Nephron progenitor cell (in vitro differentiated cells): ENCODE data around the gene LRRC30.

Source experiments
- DNase-seq: peaks from one replicate; pipeline ENCODE4 v3.0.0; 2021
- H3K27ac Mint-ChIP-seq: 2 replicates; pipeline ENCODE4 v1.8.0; 2021; ENCODE audit warnings: mild to moderate bottlenecking, moderate library complexity, mixed read lengths
- H3K27me3 Mint-ChIP-seq: 2 replicates; pipeline ENCODE4 v1.8.0; 2021; ENCODE audit warnings: mild to moderate bottlenecking, low read depth, mixed read lengths; ENCODE audit not compliant: poor library complexity
- H3K36me3 Mint-ChIP-seq: 2 replicates; pipeline ENCODE4 v1.8.0; 2021; ENCODE audit warnings: low read depth, mixed read lengths
- H3K4me1 Mint-ChIP-seq: 2 replicates; pipeline ENCODE4 v1.8.0; 2021; ENCODE audit warnings: mixed read lengths
- H3K4me3 Mint-ChIP-seq: 2 replicates; pipeline ENCODE4 v1.8.0; 2021; ENCODE audit warnings: mild to moderate bottlenecking, moderate library complexity, mixed read lengths
- H3K9me3 Mint-ChIP-seq: 2 replicates; pipeline ENCODE4 v1.8.0; 2021; ENCODE audit warnings: mild to moderate bottlenecking, moderate library complexity, mixed read lengths
- CTCF ChIP-seq: fragments of 200-600 bp; sonication (generic); IDR thresholded peaks from 2 replicates; pipeline ENCODE4 v1.5.0; 2021; ENCODE audit warnings: antibody characterized with exemption

LRRC30 gene

GRCh38 chr18:7206217-7206616 lies 24.7 kb upstream of the LRRC30 start:
- TF ChIP-seq CTCF = no peak
- no peak overlapping the region for H3K4me3 Mint-ChIP-seq
- H3K4me1 Mint-ChIP-seq = peaks cover 54% of the 10 kb centered on the region
- no peak for DNase-seq
- no peak overlapping the region for H3K27ac Mint-ChIP-seq
- H3K9me3 Mint-ChIP-seq = no peaks in the 10 kb centered on the region
- peaks cover 18% of the 10 kb centered on the region for H3K27me3 Mint-ChIP-seq
- H3K36me3 Mint-ChIP-seq = no peaks in the 10 kb centered on the region

- Mint-ChIP-seq H3K9me3 (no peaks in the 10 kb centered on the region), H3K27ac (peak overlapping the region; percentile 62), H3K27me3 (peaks cover 18% of the 10 kb centered on the region), H3K36me3 (no peaks in the 10 kb centered on the region), H3K4me3 (peak overlapping the region; percentile 3), H3K4me1 (peaks cover 47% of the 10 kb centered on the region)
- no peak for TF ChIP-seq CTCF
- no peak for DNase-seq
Measured at GRCh38 chr18:7207366-7207915, 23.4 kb upstream of the LRRC30 start.

- DNase-seq = peak; percentile 63
- H3K4me3 Mint-ChIP-seq = no peak overlapping the region
- H3K9me3 Mint-ChIP-seq = no peaks in the 10 kb centered on the region
- peak; percentile 87 for TF ChIP-seq CTCF
- no peak overlapping the region for H3K27ac Mint-ChIP-seq
- H3K36me3 Mint-ChIP-seq = no peaks in the 10 kb centered on the region
- H3K4me1 Mint-ChIP-seq = peaks cover 22% of the 10 kb centered on the region
- H3K27me3 Mint-ChIP-seq = peaks cover 16% of the 10 kb centered on the region
Measured at GRCh38 chr18:7221424-7222155, 9.3 kb upstream of the LRRC30 start.

- Mint-ChIP-seq H3K4me3 (no peak overlapping the region), H3K36me3 (no peaks in the 10 kb centered on the region), H3K27me3 (peaks cover 20% of the 10 kb centered on the region), H3K4me1 (peaks cover 34% of the 10 kb centered on the region), H3K9me3 (no peaks in the 10 kb centered on the region), H3K27ac (peak overlapping the region; percentile 12)
- DNase-seq = no peak
- no peak for TF ChIP-seq CTCF
Measured at GRCh38 chr18:7224198-7224597, 6.7 kb upstream of the LRRC30 start.

GRCh38 chr18:7232218-7232617 lies 1.3 kb downstream of the LRRC30 start:
- peaks cover 11% of the 10 kb centered on the region for H3K27me3 Mint-ChIP-seq
- no peak overlapping the region for H3K4me3 Mint-ChIP-seq
- H3K36me3 Mint-ChIP-seq = no peaks in the 10 kb centered on the region
- no peak for TF ChIP-seq CTCF
- peaks cover 73% of the 10 kb centered on the region for H3K4me1 Mint-ChIP-seq
- H3K9me3 Mint-ChIP-seq = no peaks in the 10 kb centered on the region
- no peak for DNase-seq
- peak overlapping the region; percentile 69 for H3K27ac Mint-ChIP-seq
